GM19099 (cell line): ENCODE measurements around the gene UCK2.

Experiments
- POLR2A ChIP-seq: IDR thresholded peaks from 3 replicates; pipeline ENCODE4 v1.6.1; 2011; ENCODE audit warnings: low read depth; ENCODE audit not compliant: insufficient read length; ENCODE audit errors: extremely low read depth

Gene UCK2

GRCh38 chr1:165858967-165859845 lies 31.8 kb downstream of the UCK2 start:
- TF ChIP-seq POLR2A, result no peak

DNA sequence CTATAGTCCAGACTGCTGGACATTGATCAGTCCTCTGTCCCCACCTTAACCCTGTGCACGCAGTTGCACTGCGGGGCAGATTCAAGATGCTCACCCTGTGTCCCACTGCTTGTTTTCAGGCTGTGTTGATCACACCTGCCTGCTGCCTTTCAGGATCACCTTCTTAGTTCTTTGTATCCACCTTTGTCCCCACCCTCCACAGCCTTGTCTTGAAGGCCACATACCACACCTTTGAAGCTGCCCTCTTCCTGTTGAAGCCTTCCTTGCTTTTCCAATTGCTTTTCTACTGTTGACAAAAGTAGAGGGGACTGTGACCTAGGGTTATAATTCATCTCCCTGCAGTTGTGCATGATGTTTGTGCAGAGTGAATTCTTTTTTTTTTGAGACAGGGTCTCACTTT lies 32.7 kb downstream of the UCK2 start:
- TF ChIP-seq POLR2A, result no peak

- no peak for TF ChIP-seq POLR2A
Observed at GRCh38 chr1:165861911-165862310, 34.5 kb downstream of the UCK2 start.

- TF ChIP-seq POLR2A, result no peak
Observed at GRCh38 chr1:165862448-165862847, 35.0 kb downstream of the UCK2 start.

DNA sequence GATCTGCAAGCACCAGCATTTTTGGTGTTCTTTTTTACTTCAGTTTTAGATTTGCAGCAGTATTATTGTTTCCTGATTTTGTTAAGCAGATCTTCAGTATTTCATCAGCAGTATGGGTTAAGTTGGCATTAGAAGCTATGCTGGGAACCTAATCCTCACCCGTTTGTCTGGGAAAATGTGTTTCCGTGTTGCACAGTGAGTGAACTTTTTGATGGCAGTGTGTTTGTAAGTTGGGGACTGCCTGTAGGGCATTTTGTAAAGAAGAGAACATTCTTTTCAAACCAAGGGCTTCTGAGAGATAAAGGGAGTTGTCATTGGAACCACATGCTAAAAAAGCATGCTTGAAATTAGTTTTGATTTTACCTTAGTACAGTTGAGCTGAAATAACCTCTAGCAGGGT lies 35.9 kb downstream of the UCK2 start:
- TF ChIP-seq POLR2A, result no peak

GRCh38 chr1:165865633-165866340 lies 38.4 kb downstream of the UCK2 start:
- TF ChIP-seq POLR2A, result no peak

- no peak for TF ChIP-seq POLR2A
Observed at GRCh38 chr1:165869343-165869742, 41.9 kb downstream of the UCK2 start.

- peak; percentile 29 for TF ChIP-seq POLR2A
Observed at GRCh38 chr1:165871311-165872067, 44.1 kb downstream of the UCK2 start.

- TF ChIP-seq POLR2A, result no peak
Observed at GRCh38 chr1:165873481-165873880, 46.1 kb downstream of the UCK2 start.

DNA sequence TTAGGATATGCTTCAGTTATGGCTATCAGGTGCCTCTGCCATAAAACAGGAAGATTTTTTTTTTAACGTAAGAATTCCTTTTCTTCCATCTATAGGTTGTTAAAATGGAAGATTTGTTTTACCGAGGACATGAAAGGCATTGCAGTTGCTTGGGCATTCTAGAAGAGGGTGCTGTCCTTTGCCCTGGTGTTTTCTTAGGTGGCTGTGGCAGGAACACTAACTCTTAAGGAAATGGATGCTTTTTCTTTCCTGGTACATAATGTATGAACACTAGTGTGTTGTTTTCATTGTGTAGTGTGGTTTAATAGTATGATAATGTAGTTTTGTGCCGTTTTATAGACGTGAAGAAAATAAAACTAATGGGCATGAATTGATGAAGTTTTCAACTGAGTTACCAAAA lies 47.2 kb downstream of the UCK2 start:
- no peak for TF ChIP-seq POLR2A

- no peak for TF ChIP-seq POLR2A
Observed at GRCh38 chr1:165875171-165875570, 47.8 kb downstream of the UCK2 start.

DNA sequence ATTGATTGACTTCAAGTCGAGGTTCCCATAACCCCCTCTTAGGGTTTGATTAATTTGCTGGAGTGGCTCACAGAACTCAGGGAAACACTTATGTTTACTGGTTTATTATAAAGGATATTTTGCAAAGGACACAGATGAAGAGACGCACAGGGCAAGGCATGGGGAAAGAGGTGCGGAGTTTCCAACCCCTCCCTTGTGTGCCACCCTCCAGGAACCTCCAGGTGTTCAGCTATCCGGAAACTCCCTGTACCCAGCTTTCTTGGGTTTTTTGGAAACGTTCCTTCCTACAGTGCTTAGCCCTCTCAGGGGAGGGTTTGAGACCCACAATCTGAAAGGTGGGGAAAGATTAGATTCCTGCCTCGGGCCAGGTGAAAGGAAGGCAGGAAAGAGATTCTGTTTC lies 48.2 kb downstream of the UCK2 start:
- TF ChIP-seq POLR2A, result no peak

- TF ChIP-seq POLR2A, result no peak
Observed at GRCh38 chr1:165876121-165876520, 48.7 kb downstream of the UCK2 start.

DNA sequence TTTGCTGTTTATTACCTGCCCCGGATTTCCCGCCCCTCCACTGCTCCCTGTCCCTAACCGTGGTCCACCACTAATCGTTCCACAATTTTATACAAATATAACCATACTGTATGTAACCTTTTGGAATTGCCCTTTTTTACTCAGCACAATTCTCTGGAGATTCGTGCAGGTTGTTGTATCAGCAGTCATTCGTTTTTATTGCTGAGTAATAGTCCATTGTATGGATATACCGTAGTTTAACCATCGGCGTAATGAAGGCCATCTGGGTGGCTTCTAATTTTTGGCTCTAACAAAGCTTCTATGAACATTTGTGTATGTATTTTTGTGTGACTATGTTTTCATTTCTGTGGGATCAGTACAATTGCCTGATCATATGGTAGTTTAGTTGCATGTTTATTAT lies 50.0 kb downstream of the UCK2 start:
- no peak for TF ChIP-seq POLR2A

DNA sequence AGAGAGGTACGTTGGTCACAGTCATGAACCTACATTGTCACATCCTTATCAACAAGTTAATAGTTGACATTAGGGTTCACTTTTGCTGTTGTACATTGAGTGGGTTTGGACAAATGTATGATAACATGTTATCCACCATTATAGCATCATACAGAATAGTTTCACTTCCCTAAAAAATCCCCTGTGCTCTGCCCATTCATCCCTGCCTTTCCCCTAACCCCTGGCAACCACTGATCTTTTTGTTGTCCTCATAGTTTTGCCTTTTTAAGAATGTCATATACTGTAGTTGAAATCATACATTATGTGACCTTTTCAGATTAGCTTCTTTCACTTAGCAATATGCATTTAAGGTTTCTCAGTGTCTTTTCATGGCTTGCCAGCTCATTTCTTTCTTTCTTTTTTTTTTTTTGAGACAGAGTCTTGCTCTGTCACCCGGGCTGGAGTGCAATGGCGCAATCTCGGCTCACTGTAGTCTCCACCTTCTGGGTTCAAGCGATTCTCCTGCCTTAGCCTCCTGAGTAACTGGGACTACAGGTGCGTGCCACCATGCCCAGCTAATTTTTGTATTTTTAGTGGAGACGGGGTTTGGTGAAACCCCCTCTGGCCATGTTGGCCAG lies 50.6 kb downstream of the UCK2 start:
- no peak for TF ChIP-seq POLR2A

- TF ChIP-seq POLR2A, result no peak
Observed at GRCh38 chr1:165879946-165880345, 52.5 kb downstream of the UCK2 start.

DNA sequence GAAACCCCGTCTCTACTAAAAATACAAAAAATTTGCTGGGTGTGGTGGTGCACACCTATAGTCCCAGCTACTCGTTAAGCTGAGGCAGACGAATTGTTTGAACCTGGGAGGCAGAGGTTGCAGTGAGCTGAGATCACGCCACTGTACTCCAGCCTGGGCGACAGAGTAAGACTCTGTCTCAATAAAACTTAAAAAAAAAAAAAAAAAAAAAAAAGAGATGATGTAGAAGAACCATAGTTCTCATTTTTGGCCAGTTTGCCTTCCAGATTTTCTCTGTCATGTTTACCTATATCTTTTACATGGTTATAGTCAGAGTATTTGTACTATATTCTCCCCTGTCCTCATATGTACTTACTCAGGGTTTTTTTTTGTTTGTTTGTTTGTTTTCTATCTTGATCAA lies 53.6 kb downstream of the UCK2 start:
- TF ChIP-seq POLR2A, result no peak
